ENCODE results near the gene NXPH3.

Gene NXPH3

GRCh38 chr17:49555495-49556222 is 20.0 kb upstream of the NXPH3 start:
- H3K9ac ChIP-seq (ENCODE audit: low read length) = no peak overlapping the region; the same call in 1 of the 2 replicates
- TF ChIP-seq EZH2 (optimal IDR thresholded peaks at IDR 0.05; ENCODE audit: low read depth, low read length) (no peak), CTCF (IDR thresholded peaks at IDR 0.05; ENCODE audit: low read length) (no peak), EZH2phosphoT487 (IDR thresholded peaks at IDR 0.05; ENCODE audit: low read length) (no peak)
- peaks cover 5% of the 10 kb centered on the region; the same call in 1 of the 2 replicates for H3K27me3 ChIP-seq (replicated peaks; ENCODE audit: insufficient read depth, low read length)
- peak overlapping the region; percentile 62 for H2AFZ ChIP-seq (ENCODE audit: low read length)
- 0 out of 2 replicates have a peak overlapping the region, but pooled peaks have one; percentile 31 for H3K4me3 ChIP-seq (ENCODE audit: low read length)
- no peaks in the 10 kb centered on the region for H3K9me2 ChIP-seq (replicated peaks; ENCODE audit: insufficient read depth, low read length)
- H3K4me1 ChIP-seq (ENCODE audit: low read length) = no peaks in the 10 kb centered on the region
- H3K9me3 ChIP-seq (replicated peaks; ENCODE audit: insufficient read depth, low read length) = no peaks in the 10 kb centered on the region
- DNase-seq = no peak
- no peaks in the 10 kb centered on the region for H4K20me1 ChIP-seq (ENCODE audit: insufficient read depth, low read length)
- H3F3A ChIP-seq (ENCODE audit: insufficient read depth, low read length) = no peaks in the 10 kb centered on the region
- no peaks in the 10 kb centered on the region for H3K36me3 ChIP-seq (replicated peaks; ENCODE audit: insufficient read depth, low read length)
- peak overlapping the region; percentile 81 for H3K4me2 ChIP-seq (ENCODE audit: low read depth, low read length)
- no peaks in the 10 kb centered on the region for H3K79me2 ChIP-seq (ENCODE audit: low read length)
- H3K27ac ChIP-seq (ENCODE audit: low read length) = no peak overlapping the region

DNA sequence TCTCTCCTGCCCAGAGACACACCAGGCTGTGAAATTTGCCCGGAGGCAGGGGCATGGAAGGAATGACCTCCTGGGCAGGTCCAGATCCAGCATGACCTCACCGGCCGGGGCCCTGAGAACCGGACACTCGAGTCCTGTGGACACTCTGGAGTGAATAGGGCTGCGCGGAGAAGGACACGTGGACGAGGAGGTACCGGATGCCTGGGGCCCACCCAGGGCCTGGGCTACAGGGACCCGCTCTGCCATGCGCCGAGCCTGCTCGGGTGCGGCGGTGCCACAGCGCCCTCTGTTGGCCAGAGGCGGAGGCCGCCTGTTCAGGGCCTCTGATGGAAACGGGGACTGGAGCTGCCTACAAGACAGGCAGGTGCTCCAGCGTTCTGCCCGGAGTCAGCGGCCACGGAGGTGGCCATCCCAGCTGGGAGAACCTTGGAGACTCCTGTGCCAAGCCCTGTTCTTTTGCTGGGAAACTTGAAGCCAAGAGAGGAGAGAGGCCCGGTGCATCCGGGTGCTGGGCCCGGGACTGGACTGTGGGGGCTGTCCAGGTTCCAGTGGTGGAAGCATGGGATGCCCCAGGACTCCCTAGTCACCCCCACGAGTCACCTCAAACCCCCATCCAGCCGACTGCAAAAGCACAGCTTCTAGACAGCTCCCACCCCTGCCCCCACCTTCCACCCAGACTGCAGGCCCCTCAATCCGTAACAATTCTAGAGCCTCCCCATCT is 19.3 kb upstream of the NXPH3 start:
- Histone ChIP-seq H3K9me2 (replicated peaks; ENCODE audit: insufficient read depth, low read length) (no peaks in the 10 kb centered on the region), H3K9me3 (replicated peaks; ENCODE audit: insufficient read depth, low read length) (no peaks in the 10 kb centered on the region), H3K27ac (ENCODE audit: low read length) (no peak overlapping the region), H4K20me1 (ENCODE audit: insufficient read depth, low read length) (no peaks in the 10 kb centered on the region), H3K79me2 (ENCODE audit: low read length) (no peaks in the 10 kb centered on the region), H3F3A (ENCODE audit: insufficient read depth, low read length) (no peaks in the 10 kb centered on the region), H3K4me2 (ENCODE audit: low read depth, low read length) (peak overlapping the region; percentile 81), H3K4me1 (ENCODE audit: low read length) (no peaks in the 10 kb centered on the region), H3K27me3 (replicated peaks; ENCODE audit: insufficient read depth, low read length) (peaks cover 8% of the 10 kb centered on the region; the same call in 1 of the 2 replicates), H2AFZ (ENCODE audit: low read length) (peak overlapping the region; percentile 62), H3K9ac (ENCODE audit: low read length) (no peak overlapping the region; the same call in 1 of the 2 replicates), H3K36me3 (replicated peaks; ENCODE audit: insufficient read depth, low read length) (no peaks in the 10 kb centered on the region), H3K4me3 (ENCODE audit: low read length) (peak overlapping the region; percentile 31; the same call in 1 of the 2 replicates)
- TF ChIP-seq EZH2phosphoT487 (IDR thresholded peaks at IDR 0.05; ENCODE audit: low read length) = no peak
- TF ChIP-seq CTCF (IDR thresholded peaks at IDR 0.05; ENCODE audit: low read length) = peak; percentile 99
- DNase-seq = peak; percentile 64

- Histone ChIP-seq H3K4me2 (ENCODE audit: low read depth, low read length) (no peak overlapping the region), H3K27ac (ENCODE audit: low read length) (no peak overlapping the region), H3K79me2 (ENCODE audit: low read length) (no peaks in the 10 kb centered on the region), H3K9me3 (replicated peaks; ENCODE audit: insufficient read depth, low read length) (no peaks in the 10 kb centered on the region), H3K4me1 (ENCODE audit: low read length) (no peaks in the 10 kb centered on the region), H2AFZ (ENCODE audit: low read length) (no peak overlapping the region), H4K20me1 (ENCODE audit: insufficient read depth, low read length) (no peaks in the 10 kb centered on the region), H3K9ac (ENCODE audit: low read length) (no peak overlapping the region), H3K9me2 (replicated peaks; ENCODE audit: insufficient read depth, low read length) (no peaks in the 10 kb centered on the region), H3F3A (ENCODE audit: insufficient read depth, low read length) (no peaks in the 10 kb centered on the region), H3K36me3 (replicated peaks; ENCODE audit: insufficient read depth, low read length) (no peaks in the 10 kb centered on the region), H3K4me3 (ENCODE audit: low read length) (no peak overlapping the region), H3K27me3 (replicated peaks; ENCODE audit: insufficient read depth, low read length) (peaks cover 17% of the 10 kb centered on the region)
- TF ChIP-seq CTCF (IDR thresholded peaks at IDR 0.05; ENCODE audit: low read length) (peak; percentile 76), EZH2phosphoT487 (IDR thresholded peaks at IDR 0.05; ENCODE audit: low read length) (no peak)
- DNase-seq = peak; percentile 56
Observed at GRCh38 chr17:49557312-49558024, 18.2 kb upstream of the NXPH3 start.
